GM23248 (cell line): ENCODE data around the gene CABCOCO1.

Experiments
- EZH2 ChIP-seq: fragments of 200-600 bp; sonication (generic); IDR thresholded peaks from 2 replicates; pipeline ENCODE4 v1.6.1; 2018; ENCODE audit warnings: antibody characterized with exemption, mild to moderate bottlenecking; ENCODE audit not compliant: insufficient read depth, poor library complexity, severe bottlenecking
- EZH2phosphoT487 ChIP-seq: fragments of 200-600 bp; sonication (generic); IDR thresholded peaks from 2 replicates; pipeline ENCODE4 v1.6.1; 2018; ENCODE audit warnings: antibody characterized with exemption, moderate library complexity, mild to moderate bottlenecking, low read depth; ENCODE audit not compliant: insufficient read depth

- TF ChIP-seq EZH2phosphoT487 (no peak), EZH2 (no peak)
Observed at GRCh38 chr10:61775111-61775510, 112.4 kb downstream of the CABCOCO1 start.
